Stimulated activated CD8-positive, alpha-beta memory T cell treated with anti-CD3 and anti-CD28 coated beads, Interleukin-4, amount 100 ng/mL, for 1 hour (primary cell): ENCODE measurements around the gene ESF1.
"Not testable (repeated sequence)": the region's sequence is repeated elsewhere in the genome, so short reads cannot be mapped to it uniquely, and the experiment has no call there.

ENCODE experiments used
- DNase-seq, 2 donors: peaks; one replicate each; pipeline ENCODE4 v3.0.0-alpha.2; 2020; ENCODE audit warnings: low read depth in 2 of 2, low spot score in 1 of 2

Gene ESF1

DNA sequence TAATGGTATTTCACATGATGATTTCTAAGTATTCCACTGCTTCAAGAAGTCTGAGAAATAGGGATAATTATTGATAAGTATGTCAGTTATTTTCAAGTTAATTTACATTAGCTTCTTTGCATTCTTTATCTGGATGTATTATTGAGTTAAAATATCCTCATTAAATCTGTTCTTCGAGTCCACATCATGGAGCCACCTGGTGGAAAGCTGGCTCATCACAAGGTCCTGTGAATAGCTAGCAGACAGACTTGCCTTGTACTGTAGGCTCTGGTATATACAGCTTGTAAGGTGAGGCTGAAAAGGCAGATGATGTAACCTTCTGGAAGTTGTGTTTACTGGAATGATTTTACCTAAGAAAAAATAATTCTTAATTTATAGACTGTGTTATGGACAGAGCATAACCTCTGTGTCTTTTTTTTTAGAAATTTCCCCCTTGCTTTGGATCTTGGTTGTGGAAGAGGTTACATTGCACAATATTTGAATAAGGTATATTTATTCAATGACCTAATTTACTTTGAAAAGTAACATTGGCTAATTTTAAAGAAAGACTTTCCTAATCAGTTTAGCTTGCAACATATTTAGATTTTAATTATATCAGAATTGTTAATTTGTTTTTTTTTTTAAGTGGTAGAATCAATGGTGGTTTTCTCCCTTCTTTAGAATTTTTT, 3.6 kb upstream of the ESF1 start:
- no peak for DNase-seq

DNA sequence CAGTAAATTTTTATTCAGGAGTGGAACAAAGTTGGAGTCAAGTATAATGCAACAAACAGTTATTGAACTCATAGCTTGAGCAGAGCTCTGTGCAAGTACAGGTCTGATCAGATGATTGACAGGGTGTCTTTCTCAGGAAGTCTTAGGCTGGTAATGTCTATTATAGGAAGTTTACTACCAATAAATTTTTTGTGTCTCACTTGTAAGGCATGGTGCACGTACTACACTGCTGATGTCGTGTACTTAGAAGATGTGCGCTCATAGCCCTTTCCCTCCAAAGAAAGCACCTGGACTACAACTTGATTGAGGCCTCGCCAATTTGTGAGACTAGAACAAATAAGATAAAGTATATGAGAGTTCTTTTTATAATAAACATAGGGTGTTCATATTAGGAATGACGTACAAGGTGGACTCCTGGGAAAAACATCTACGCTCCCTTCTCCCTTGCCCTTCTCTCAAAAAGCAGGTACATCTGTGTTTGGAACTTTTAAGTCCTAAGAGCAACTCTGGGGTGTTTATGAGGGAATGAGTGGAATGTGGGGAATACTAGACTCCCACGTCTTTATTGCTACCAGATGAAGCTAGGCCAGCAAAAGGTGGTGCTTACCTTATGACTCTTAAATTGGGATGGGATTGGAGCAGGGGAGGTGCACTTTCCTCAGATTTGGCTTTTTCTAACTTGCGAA, 1.6 kb upstream of the ESF1 start:
- DNase-seq = no peak

DNA sequence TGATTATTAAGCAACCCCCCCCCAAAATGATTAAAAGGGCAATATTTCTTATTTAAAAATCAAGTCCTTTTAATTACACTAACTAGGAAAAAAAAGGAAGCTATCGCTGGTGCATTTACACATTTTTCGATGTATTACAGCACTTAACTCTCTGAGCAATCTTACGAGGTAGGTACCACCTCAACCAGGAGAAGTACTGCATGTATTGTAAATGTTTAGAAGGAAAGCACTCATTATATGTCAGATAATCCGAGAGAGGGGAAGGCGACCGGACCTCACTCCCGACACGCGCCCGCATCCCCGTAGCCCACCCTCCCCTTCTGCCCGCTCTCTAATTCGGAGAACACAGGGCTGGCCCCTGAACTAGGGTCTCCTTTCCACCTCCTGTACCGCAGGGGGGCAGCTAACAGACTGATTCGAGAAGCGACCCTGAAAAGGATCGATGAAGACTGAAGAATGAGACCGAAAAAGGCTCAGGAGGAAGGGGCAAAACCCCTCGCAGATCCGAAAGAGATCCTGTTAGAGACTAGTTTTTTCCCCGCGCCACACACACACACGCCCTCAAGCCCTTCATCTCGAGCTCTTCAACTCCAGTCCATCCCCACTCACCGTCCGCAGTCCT, 337 bp downstream of the ESF1 start:
- no peak for DNase-seq

DNA sequence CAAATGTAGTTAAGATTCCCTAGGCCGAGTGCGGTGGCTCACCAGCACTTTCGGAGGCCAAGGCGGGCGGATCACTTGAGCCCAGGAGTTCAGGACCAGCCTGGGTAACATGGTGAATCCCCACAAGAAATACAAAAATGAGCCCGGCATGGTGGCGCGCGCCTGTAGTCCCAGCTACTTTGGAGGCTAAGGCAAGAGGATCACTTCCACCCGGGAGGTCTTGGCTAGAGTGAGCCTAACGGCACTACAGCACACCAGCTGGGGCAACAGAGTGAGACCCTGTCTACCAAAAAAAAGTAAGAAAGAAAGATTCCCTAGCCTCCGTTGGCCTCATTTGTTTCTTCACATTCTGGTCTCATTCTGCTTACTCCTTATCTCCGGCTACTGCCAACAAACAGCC, 1.2 kb downstream of the ESF1 start:
- DNase-seq = no peak

DNA sequence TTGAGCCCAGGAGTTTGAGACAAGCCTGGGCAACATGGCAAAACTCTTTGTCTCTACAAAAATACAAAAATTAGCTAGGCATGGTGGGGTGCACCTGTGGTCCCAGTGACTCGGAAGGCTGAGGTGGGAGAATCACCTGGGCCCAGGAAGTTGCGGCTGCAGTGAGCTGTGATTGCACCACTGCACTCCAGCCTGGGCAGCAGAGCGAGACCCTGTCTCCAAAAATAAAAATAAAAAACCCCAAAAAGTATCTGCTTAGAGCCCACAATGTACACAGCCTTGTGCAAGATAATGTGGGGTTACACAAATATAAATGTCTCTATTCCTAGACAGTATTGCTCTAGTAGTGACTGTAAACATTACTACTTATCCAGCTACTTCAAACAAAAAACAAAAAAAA, 5.9 kb downstream of the ESF1 start:
- DNase-seq = no peak

DNA sequence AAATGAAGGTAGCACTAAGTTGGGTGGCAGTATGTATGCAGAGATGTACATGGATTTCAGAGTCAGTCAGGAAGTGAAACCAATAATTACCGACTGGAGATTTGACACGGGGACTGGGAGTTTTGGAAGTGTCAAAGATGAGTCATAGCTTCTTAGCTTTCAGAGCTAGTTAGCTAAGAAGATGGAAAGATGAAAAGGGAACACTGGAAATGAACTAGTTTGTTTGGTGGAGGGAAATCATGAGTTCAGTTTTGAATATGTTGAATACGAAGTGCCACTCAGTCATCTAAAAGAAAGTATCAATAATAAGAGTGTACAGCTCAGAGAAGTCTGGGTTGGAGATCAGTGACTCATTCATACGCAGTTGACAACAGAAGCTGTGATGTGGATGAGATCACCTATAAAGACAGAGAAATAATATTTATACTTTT, 7.5 kb downstream of the ESF1 start:
- no peak for DNase-seq

DNA sequence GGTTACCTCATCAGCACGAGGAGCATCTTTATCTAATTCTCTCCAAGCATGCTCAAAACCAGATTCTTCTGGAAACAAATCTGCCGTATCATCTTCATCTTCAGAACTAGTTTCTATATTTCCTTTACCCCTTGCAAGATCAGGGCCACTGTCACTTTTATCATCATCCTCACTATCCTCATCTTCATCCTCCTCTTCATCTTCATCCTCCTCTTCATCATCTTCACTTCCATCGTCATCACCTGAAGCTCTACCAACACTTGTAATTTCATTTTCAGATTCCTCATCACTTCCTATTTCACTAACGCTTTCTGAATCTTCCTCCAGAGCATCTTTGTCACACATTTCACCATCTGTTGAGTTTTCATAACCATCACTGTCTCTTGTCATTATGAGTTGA, 8.9 kb downstream of the ESF1 start:
- no peak for DNase-seq

DNA sequence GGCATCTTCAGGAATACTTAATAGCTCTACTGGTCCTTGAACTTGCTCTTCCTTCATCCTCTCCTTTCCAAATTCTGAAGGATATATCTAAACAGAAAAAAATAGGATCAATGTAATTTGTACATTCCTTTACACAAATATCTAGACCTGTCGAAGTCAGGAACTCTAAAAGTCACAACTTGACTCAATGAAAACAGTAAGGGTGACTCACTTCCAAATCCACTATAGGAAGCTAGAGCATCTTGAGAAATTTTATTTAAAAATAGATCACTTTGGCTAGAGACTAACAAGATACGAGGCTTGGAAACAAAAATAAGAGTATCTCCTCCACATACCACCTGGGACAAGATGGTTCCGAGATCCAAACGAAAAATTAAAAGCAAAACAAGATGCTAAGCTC, 12.2 kb downstream of the ESF1 start:
- DNase-seq = no peak

DNA sequence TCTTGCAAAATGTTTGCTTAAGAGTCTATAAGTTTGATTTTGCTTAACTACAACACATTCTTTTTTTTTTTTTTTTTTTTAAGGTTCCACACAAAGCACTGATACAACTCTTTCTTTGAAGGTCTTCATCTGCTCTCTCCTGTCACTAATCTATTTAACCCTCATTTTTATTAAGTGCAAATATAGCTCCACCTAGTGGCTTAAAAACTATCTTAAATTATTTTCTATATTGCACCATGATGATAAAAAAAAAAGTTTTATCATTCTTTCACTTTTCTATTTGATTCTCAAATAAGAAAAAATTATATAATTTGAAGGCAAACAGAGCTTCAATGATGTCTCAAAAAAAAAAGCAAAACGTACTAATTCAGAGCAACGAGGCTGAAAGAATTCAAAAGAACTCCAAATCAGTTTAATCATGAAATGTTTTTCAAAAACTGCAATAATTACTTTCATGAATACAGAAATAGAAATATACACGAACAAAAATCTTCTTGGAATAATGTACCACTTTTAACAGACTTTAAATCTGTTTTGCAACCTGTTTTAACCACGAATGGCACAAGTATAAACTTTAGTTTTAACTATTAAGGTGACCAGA, 12.8 kb downstream of the ESF1 start:
- no peak for DNase-seq

DNA sequence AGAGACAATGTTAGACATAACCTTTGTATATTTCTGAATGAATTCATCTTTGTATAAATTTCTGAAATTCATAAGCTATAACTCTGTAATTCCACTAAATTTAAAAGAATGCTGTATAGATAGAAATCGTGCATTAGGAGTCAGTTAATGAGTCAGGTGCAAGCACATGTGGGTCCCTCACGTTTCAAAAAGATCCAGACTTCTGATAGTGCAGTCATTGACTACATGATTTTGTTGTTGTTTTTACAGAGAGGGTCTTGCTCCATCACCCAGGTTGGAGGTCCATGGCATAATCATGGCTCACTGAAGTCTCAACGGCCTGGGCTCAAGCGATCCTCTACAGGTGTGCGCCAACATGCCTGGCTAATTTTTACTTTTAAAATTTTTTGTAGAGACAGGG, 14.6 kb downstream of the ESF1 start:
- DNase-seq = no peak

DNA sequence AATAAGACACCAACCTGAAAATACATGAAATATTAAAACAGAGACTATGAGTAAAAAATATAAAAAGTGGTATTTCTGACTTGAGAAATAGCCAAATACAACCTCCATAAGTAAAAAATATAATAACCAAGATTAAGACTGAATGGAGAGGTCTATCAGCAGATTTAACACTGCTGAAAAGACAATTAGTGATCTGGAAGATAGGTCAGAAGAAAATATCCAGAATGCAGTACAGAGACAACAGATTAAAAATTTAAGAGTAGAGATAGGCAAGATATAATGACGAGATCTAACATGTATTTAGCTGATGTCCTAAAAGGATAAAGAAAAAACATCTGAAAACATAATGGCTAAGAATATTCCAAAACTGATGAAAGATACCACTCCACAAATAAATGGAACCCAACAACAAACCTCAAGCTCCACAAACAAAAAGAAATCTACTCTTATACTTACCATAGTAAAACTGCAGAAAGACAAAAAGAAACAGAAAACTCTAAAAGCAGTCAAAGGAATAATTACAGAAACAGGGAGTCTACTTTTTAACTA, 18.8 kb downstream of the ESF1 start:
- no peak for DNase-seq

DNA sequence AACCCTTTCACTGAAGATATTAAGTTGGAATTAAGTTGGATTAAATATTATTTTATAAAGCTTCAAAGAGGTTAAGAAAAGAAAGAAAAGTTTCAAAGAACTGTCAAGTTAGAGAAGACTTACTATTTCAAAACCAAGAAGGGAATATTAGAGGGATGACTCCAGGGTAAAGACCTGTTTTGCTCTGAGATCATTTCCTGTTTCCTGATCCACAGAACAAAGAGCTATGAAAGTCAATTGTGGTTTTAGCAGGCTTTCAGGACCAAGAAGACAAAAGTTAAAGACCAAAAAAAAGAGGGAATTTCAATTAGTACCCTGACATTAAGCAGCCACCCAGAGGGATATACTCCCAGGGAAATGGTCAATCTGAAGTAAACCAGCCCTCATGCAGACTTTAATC, 19.4 kb downstream of the ESF1 start:
- DNase-seq = no peak

DNA sequence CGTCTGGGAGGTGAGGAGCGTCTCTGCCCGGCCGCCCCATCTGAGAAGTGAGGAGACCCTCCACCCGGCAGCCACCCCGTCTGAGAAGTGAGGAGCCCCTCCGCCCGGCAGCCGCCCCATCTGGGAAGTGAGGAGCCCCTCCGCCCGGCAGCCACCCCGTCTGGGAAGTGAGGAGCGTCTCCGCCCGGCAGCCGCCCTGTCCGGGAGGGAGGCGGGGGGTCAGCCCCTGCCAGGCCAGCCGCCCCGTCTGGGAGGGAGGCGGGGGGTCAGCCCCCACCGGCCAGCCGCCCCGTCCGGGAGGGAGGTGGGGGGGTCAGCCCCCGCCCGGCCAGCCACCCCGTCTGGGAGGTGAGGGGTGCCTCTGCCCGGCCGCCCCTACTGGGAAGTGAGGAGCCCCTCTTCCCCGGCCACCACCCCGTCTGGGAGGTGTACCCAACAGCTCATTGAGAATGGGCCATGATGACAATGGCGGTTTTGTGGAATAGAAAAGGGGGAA, 24.2 kb downstream of the ESF1 start:
- DNase-seq = not testable (repeated sequence)

DNA sequence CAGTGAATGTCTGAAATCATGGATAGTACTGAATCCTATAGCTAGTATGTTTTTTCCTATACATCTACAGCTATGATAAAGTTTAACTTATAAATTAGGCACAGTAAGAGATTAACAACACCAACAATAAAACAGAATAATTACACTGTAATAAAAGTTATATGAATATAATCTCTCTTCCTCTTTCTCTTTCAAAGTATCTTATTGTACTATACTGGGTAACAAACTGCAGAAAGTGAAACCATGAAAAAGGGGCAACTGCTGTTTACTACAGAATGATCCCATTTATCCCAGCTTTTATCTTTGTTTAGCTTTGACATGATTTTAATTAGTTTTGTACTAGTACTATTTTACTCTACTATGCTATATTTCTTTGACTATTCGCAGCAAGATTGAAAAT, 25.8 kb downstream of the ESF1 start:
- DNase-seq = no peak

DNA sequence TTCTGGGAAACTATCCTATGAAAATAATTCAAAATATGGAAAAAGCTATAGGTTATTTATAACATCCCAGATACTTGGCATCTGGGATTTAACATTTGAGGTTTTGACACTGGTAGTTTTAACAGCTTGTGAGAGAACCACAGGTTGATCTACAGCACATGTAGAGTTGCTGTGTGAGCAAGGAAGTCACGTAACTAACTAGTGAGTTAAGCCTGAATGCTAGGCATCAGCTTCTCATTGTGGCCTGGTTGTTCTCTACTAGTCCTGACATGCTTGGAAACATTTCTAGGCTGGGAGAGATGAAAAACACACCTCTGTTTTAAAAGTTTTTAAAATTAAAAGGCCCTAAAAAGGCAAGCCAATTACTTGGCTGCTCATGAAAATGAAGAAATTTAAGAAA, 28.2 kb downstream of the ESF1 start:
- DNase-seq = no peak

DNA sequence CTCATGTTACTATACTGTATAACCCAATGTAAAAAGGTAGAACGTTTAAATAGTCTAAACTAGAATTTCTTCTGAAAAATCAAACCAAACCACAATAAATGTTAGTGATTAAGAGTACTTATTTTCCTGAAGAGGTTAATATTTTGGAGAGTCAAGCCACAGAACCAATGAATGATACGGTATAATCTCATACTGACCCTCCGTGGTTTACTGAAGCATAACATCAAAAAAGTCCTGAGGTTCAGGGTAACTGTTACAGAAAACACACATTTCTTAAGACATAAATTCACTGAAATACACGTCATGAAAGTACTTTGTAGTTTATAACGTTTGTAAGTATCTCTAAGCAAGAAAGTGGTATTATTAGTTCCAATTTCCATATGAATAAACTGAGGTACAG, 28.9 kb downstream of the ESF1 start:
- DNase-seq = no peak

DNA sequence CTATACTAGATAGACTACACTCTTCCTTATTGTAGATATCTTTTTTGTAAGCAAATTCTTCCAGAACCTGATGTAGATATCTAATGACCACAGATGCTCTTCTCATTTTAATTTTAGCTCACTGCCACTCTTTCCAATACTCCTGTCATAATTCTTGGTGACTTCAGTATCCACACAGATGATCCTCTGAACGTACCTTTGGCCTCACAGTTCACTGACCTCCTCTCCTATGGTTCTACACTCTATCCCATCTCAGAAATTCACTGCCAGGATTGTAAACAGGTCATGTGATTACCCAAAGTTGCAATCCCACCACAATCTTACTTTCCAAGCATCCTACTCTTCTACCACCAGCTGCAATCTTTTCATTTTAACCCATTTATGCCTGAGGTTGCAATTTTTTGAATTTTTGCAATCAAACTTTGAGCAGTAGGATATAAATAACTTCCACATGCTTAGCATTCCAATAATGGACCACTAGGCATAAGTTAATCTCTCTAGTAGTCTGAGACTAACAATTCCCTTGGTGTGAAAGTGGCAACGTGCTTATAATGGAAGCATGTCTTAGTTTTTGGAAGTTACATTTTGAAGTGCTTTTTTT, 31.2 kb downstream of the ESF1 start:
- DNase-seq = no peak

DNA sequence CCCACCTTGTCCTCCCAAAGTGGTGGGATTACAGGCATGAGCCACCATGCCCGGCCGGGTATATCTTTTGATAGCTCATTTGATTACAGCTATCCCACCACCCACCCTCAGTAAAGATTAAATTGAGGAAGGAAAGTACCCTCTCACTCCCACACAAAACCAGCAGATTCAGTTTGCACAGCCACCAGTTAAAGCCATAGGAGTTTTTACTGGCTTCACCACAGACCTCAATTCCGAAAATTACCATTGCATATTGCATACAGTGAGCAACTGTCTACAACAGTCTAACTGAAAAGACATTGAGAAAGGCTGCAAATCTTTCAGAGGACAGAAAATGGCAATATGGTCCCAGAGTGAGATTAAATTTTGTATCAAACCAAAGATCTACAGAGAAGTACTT, 34.9 kb downstream of the ESF1 start:
- DNase-seq = no peak

DNA sequence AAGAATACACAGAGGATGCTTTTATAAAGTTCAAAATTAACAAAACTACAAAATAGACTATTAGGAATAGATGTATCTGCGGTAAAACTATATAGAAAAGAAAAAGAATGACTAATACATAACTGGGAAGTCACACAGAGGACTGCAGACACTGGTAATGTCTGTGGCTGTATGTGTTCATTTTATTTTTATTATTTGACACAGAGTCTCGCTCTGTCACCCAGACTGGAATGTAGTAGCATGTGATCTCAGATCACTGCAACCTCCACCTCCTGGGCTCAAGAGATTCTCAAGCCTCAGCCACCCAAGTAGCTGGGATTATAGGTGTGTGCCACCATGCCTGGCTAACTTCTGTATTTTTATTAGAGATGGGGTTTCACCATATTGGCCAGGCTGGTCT, 38.9 kb downstream of the ESF1 start:
- no peak for DNase-seq

DNA sequence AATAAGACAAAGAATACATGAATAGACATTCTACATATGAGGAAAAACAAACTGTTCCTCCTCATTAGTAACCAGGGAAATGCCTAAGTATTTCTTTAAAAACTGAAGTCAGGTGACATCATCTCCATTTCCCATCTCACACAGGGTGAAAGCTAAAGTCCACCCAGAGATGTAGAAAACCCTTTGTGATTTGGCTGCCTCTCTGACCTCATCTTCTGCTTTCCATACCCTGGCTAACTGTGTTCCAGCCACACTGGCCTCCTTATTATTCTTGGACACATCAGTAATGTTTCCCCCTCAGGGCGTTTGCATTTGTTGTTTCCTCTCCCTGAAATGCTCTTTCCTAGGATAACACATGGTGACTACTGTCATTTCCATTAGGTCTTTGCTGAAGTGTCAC, 40.4 kb downstream of the ESF1 start:
- no peak for DNase-seq

DNA sequence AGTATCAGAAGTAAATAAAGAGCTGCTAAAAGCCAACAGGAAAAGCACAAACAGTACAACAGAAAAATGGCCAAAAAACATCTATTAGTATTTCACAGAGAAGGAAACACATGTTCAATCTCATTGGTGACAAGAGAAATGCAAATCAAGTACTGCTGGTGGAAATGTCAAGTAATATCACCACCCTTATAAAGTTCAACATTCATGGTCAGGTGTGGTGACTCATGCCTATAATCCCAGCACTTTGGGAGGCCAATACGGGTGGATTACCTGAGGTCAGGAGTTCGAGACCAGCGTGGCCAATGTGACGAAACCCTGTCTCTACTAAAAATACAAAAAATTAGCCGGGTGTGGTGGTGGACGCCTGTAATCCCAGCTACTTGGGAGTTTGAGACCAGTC, 42.8 kb downstream of the ESF1 start:
- no peak for DNase-seq
